NCI-H2227 (cell line): ENCODE data around the gene ASMT.
A peak's percentile ranks its signal among the peaks of the same experiment; 100 is the strongest.
"Not testable (repeated sequence)": the region's sequence is repeated elsewhere in the genome, so short reads cannot be mapped to it uniquely, and the experiment has no call there.

ENCODE experiments used
- DNase-seq: peaks from one replicate; lab custom pipeline; 2025; ENCODE audit not compliant: unreplicated experiment; lab: John Stamatoyannopoulos, UW

ASMT gene

DNA sequence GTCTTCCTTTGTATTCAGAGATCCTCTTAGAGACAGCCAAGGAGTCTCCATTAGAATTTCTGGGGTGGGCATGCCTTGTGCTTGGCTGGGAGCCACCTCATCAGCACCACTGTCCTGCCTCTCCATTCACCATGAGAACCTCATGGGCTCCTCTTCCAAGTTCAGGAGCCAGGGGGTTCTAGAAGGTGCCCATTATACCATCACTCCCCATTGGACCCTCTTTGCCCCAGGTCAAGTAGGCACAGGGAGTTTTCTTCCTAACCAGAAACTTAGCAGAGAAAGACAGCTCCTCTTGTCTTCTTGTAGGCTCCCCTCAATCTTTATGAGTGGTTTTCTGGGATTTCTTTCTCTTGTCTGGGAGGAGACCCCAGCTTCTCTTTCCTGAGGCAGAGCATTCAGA lies 31.1 kb downstream of the ASMT start:
- DNase-seq: no peak

DNA sequence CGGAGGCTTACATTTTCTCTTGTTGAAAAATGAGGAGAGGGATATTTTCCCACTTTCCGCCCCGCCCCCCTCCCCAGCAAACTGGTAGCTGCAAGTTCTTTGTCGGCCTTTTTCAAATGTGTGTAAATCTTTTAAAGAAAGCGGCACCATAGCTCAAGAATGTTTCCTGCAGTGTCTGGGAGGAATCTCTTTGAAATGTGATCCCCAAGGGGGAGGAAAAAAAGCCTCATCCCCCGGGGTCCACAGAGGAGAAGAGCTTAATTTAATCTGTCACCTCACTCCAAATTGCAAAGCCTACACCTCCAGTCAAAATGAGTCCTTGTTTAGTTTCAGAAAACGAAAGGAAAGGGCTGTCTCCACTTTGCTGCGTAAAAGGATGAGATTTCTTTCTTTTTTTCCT lies 34.8 kb downstream of the ASMT start:
- DNase-seq: no peak

DNA sequence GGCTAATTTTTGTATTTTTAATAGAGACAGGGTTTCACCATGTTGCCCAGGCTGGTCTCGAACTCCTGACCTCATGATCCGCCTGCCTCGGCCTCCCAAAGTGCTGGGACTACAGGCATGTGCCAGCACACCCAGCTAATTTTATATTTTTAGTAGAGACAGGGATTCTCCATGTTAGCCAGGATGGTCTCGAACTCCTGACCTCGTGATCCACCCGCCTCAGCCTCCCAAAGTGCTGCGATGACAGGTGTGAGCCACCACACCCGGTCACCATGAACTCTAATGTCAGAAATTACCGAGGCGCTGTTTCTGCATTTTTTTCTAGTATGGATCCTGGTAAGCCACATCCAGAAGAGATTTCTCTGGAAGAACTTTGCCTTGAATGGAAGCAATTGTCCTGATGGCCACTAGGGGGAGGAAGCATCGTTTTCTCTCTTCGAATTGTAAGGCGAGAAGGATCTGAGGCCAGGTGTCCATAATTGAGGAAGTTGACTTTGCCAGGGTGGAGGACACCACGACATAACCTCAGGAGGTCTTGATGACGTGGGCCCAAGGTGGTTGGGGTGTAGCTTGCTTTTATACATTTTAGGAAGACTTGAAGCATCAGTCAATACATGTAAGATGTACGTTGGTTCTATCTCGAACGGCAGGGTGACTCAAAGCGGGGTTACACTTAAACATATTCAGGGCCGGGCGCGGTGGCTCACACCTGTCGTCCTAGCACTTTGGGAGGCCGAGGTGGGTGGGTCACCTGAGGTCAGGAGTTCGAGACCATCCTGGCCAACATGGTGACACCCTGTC lies 37.4 kb downstream of the ASMT start:
- DNase-seq: peak; percentile 61

DNA sequence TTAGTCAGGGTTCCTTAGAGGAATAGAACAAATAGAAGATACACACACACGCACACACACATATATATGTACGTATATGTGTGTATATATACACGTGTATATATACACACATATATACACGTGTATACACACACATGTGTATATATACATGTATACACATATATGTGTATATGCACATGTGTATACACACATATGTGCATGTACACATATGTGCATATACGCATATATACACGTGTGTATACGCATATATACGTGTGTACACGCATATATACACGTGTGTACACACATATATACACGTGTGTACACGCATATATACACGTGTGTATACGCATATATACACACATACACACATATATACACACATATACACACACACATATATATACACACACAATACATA lies 41.5 kb downstream of the ASMT start:
- no peak for DNase-seq

DNA sequence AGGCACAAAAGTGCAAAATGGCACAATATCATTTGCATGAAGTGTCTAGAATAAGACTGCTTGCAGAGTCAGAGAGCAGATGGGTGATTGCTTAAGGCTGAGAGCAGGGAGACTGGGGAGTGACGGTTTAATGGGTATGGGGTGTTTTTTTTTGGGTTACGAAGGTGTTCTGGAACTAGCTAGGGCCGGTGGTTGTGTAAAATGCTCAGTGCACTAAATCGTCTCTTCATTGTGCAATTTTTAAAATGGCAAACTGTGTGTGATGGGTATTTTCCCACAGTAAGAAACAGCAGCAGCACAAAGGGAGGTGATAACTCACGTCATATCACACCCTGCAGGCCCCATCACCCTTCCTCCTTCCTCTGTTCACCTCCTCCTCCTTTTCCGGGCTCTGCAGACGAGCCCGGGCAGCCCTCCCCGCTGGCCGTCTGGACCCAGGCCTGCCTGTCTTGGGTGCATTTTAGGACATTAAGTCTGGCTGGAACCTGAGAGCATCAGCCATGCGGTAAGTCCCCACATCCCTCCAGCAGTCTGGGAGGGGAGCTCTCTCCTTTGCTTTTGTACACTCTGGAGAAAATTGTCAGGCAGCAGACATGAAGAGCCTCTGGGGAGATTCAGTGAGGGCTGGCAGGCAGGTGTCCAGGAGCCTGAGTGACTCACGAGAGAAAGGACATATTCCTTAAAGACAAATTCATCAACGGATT lies 42.7 kb downstream of the ASMT start:
- DNase-seq: peak; percentile 39

DNA sequence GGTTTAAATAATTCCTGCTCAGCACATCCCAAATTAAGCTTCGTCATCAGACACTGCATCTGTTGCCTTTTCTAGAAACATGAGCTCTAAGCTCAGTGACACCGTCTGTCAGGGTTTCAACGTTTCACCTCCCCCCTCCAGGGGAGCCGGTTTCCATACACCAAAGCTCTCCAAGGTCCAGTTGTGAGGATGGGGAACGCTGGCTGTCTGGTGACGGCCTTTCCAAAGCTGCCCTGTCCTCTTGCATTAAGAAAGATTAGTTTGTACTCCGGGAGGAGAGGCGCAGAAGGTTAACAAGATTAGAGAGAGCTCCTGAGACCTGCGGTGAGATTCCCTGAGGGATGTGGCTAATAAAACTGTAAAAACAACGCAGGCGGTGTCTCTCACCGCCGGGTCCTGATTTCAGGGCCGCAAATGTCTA lies 43.2 kb downstream of the ASMT start:
- no peak for DNase-seq

DNA sequence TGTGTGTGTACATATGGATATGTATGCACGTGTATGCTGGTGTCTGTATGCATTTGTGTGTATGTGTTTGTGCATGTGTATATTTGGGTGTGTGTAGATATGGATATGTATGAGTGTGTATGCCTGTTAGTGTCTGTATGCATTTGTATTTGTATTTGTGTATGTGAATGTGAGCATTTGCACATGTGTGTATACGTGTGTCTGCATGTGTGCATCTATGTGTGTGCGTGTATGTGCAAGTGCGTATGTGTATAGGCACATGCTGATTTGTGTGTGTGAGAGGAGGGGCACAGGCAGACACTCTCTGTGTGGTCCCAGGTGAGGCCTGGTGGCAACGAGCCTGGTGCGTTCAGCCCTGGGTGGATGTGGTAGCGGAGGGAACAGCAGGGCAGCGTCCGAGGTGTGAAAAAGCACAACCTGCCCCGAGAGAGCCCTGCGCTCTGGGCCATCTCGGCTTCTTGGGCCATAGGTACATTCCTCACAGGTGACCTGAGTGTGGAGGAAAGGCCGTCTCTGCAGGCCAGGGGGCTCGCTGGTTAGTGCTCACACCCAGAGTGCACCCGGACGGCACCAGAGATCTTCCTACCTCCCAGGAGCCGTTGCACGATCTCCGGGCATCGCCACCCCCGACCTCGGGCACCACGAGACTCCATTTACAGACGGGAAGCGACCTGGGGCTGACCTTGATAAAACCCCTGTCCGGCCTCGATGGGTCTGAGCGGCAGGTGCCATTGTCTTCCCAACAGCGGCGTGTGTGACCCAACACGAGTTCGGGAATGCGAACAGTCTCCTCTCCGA lies 45.0 kb downstream of the ASMT start:
- no peak for DNase-seq

DNA sequence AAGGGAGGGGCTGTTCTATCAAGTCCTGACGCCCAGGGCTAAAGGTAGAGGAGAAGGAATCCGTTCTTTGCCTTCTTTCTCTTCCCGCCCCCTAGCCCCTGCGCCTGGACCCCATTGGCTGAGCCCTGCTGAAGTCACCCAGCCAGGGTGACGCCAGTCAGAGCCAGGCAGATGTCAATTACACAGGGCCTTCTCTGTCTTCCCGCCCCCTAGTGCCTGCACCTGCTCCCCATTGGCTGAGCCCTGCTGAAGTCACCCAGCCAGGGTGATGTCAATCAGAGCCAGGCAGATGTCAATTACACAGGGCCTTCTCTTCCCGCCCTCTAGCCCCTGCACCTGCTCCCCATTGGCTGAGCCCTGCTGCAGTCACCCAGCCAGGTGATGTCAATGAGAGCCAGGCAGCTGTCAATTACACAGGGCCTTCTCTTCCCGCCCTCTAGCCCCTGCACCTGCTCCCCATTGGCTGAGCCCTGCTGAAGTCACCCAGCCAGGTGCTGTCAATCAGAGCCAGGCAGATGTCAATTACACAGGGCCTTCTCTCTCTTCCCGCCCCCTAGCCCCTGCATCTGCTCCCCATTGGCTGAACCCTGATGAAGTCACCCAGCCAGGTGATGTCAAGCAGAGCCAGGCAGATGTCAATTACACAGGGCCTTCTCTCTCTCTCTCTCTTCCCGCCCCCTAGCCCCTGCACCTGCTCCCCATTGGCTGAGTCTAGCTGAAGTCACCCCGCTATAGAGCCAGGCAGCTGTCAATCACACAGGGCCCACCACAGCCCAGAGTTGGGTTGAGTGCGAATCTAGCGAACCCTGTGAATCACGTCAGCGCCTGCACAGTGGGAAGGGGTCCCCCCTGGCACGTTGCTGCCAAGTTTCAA lies 46.4 kb downstream of the ASMT start:
- DNase-seq: peak; percentile 35

DNA sequence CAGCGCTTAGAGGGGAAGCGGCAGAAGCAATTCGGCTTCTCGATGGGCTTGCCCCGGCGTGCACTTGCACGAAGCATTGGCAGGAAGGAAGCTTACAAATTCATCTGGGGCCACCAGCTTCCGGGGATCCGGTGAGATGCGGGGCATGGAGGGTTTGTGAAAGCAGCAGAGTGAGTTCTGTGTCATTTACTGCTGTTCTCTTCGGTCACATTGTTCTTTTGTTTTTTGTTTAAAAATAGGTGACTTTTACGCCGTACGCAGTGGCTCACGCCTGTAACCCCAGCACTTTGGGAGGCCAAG lies 47.0 kb downstream of the ASMT start:
- no peak for DNase-seq

DNA sequence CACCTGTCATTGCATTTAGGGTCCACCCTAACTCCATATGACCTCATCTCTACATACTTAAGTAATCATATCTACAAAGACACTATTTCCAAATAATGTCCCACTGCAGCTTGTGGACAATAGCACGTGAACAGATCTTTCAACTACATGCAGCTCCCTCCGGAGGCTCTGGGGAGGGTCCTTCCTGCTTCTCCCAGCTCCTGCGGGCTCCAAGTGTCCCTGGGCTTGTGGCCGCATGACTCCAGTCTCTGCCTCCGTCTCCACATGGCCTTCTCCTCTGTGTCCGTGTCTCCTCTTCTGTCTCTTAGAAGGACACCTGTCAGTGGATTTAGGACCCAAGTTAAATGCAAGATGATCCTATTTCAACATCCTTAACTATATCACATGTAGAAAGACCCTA lies 52.7 kb downstream of the ASMT start:
- DNase-seq: no peak

DNA sequence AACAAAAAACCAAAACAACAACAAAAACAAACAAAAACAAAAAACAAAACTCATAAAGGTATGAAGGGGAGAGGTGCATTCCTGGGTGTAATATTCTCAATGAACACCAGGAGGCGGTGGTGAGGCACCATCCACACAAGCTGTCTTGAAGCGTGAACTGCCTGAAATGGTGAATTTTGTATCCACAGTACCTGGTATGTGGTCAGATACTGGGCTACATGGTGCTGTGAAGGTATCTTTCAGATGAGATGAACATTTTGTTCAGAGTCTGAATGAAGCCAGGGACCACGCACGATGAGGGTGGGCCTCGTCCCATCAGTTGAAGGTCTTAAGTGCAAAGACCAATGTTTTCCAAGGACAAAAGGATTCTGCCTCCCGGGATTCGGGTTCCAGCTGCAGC lies 58.5 kb downstream of the ASMT start:
- no peak for DNase-seq

DNA sequence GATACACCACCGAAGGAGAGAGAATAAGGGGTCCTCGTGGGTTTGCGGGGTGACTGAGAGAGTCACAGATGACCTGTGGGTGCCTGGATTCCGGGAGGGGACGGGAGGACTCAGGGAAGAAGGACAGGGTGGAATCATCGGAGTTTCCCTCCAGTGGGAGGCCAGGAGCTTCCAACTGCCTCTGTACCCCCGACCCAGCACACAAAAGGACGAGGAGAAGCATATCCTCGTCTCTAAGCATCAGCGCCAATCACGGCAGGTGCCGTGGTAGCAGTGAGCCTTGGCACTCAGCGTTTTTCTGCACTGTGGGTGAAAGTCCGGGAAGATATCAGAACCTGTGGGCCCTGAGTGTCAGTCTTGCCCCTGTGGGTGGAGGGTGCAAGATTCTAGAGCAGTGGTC lies 62.0 kb downstream of the ASMT start:
- DNase-seq: no peak

DNA sequence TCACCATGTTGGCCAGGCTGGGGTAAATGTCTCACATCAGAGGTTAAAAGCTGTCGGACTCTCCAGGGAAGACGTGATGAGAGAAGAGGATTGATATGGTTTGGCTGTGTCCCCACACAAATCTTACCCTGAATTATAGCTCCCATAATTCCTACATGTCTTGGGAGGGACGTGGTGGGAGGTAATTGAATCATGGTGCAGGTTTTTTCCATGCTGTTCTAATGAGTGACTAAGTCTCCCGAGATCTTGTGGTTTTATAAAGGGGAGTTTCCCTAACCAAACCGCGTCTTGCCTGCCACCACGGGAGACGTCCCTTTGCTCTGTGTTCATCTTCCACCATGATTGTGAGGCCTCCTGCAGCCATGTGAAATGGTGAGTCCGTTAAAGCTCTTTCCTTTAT lies 64.4 kb downstream of the ASMT start:
- no peak for DNase-seq

DNA sequence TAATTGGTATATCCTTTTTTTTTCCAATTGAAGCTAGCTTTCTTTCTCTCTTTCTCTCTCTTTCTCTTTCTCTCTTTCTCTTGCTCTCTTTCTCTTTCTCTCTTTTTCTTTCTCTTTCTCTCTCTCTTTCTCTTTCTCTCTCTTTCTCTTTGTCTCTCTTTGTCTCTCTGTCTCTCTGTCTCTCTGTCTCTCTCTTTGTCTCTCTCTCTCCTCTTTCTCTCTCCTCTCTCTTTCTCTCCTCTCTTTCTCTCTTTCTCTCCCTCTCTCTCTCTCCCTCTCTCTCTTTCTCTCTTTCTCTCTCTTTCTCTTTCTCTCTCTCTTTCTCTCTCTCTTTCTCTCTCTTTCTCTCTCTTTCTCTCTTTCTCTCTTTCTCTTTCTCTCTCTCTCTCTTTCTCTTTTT lies 66.6 kb downstream of the ASMT start:
- no peak for DNase-seq

DNA sequence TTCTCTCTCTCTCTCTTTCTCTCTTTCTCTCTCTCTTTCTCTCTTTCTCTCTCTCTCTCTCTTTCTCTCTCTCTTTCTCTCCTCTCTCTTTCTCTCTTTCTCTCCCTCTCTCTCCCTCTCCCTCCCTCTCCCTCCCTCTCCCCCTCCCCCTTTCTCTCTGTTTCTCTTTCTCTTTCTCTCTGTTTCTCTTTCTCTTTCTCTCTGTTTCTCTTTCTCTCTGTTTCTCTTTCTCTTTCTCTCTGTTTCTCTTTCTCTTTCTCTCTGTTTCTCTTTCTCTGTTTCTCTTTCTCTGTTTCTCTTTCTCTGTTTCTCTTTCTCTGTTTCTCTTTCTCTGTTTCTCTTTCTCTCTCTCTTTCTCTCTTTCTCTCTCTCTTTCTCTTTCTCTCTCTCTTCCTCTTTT lies 67.0 kb downstream of the ASMT start:
- DNase-seq: not testable (repeated sequence)

DNA sequence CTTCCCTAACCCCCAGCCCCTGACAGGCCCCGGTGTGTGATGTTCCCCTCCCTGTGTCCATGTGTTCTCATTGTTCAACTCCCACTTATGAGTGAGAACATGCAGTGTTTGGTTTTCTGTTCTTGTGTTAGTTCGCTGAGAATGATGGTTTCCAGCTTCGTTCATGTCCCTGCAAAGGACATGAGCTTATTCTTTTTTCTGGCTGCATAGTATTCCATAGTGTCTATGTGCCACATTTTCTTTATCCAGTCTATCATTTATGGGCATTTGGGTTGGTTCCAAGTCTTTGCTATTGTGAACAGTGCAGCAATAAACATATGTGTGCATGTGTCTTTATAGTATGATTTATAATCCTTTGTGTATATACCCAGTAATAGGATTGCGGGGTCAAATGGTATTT lies 67.6 kb downstream of the ASMT start:
- not testable (repeated sequence) for DNase-seq

DNA sequence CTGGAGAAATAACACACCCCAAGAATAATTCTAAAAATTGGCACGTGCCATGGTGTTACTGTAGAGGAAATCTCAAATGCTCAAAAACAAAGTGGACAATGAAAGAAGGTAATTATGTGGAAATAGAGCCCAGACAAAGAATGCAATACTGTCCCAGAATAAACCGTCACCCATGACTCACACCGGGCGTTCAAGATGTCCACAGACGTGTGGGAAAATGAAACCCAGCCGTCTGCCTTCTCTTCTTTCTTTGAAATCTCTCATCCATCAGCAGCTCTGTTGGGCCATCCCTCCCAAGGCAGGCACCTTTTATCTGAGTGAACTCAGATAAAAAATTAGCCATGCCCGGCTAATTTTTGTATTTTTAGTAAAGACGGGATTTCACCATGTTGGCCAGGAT lies 70.0 kb downstream of the ASMT start:
- not testable (repeated sequence) for DNase-seq

DNA sequence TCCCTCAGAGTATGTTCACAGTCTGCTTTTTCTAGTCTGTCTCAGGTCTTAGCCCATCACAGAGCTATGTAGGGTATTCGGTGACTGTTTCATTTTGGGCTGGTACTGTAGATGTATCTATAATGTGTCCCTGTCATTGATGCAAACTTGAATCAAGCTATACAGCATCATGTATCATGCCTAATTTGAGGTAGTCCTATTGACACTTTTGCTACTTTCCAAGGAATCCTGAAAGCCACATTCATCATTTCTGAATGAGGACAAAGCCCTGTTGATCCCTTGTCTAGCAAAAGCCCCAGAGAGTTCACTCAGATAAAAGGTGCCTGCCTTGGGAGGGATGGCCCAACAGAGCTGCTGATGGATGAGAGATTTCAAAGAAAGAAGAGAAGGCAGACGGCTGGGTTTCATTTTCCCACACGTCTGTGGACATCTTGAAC lies 70.6 kb downstream of the ASMT start:
- DNase-seq: not testable (repeated sequence)

DNA sequence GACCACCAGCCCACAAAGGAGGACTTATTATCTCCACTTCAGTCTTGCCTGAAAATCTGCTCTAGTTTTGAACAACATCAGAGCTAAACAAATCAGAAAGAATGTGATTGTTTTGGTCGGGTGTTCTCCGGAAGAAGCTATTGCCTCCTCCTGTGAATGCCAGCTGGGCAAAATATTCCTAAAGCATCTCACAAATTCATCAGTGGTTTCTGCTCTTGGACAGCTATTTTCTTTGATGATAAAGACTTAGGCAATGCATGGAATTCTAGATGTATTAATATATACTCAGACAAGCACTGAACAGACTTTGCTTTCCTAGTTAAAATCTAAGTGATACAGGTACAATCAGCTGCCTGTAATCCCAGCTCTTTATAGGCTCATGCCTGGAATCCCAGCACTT lies 71.8 kb downstream of the ASMT start:
- no peak for DNase-seq
